ENCODE results near the gene TMEM119.

TMEM119 gene

GRCh38 chr12:108627134-108627920 lies 29.4 kb upstream of the TMEM119 start:
- H3K9me3 ChIP-seq (ENCODE audit: severe bottlenecking) = no peaks in the 10 kb centered on the region
- no peak for ATAC-seq (ENCODE audit: low read depth)
- no peaks in the 10 kb centered on the region for H3K36me3 ChIP-seq (ENCODE audit: low read depth)
- no peak for DNase-seq (ENCODE audit: low spot score)
- peaks cover 39% of the 10 kb centered on the region for H3K4me1 ChIP-seq (ENCODE audit: insufficient read depth, poor library complexity, severe bottlenecking)
- no peak for TF ChIP-seq CTCF (IDR thresholded peaks at IDR 0.05; ENCODE audit: poor library complexity, severe bottlenecking)
- H3K27ac ChIP-seq (ENCODE audit: poor library complexity, severe bottlenecking) = peak overlapping the region; percentile 84
- H3K4me3 ChIP-seq (ENCODE audit: severe bottlenecking) = no peak overlapping the region
- no peaks in the 10 kb centered on the region for H3K27me3 ChIP-seq (ENCODE audit: insufficient read depth, poor library complexity, severe bottlenecking)

DNA sequence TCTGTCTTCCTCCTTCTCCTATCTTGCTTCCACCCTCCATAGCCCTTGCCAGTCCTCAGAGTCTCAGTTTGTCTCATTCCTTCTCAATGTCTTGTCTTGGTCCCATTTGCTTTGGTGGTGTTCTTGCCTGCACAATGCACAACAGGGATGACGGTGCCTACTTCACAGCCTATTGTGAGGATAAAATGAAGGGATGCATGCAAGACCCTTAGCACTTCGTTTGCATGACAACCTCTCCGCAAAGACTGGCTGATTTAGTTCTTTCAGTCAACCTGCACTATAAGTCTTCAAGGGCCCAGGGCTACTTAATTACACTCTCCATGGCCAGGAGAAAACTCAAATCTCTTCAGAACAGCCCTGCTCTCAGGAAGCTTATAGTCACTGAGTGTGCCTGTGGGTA lies 27.3 kb upstream of the TMEM119 start:
- DNase-seq (ENCODE audit: low spot score) = no peak
- H3K9me3 ChIP-seq (ENCODE audit: severe bottlenecking) = no peaks in the 10 kb centered on the region
- H3K4me3 ChIP-seq (ENCODE audit: severe bottlenecking) = no peak overlapping the region
- no peak overlapping the region for H3K27ac ChIP-seq (ENCODE audit: poor library complexity, severe bottlenecking)
- no peaks in the 10 kb centered on the region for H3K36me3 ChIP-seq (ENCODE audit: low read depth)
- H3K4me1 ChIP-seq (ENCODE audit: insufficient read depth, poor library complexity, severe bottlenecking) = peaks cover 23% of the 10 kb centered on the region
- TF ChIP-seq CTCF (IDR thresholded peaks at IDR 0.05; ENCODE audit: poor library complexity, severe bottlenecking) = no peak
- no peaks in the 10 kb centered on the region for H3K27me3 ChIP-seq (ENCODE audit: insufficient read depth, poor library complexity, severe bottlenecking)
- no peak for ATAC-seq (ENCODE audit: low read depth)

DNA sequence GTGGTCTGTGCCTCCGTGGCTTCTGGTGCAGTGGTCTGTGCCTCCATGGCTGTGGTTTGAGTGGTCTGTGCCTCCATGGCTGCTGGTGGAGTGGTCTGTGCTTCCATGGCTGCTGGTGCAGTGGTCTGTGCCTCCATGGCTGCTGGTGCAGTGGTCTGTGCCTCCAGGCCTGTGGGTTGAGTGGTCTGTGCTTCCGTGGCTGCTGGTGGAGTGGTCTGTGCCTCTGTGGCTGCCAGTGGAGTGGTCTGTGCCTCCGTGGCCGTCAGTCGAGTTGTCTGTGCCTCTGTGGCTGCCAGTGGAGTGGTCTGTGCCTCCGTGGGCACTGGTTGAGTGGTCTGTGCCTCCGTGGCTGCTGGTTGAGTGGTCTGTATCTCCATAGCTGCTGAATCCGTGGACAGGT lies 25.7 kb upstream of the TMEM119 start:
- H3K27ac ChIP-seq (ENCODE audit: poor library complexity, severe bottlenecking) = no peak overlapping the region
- H3K36me3 ChIP-seq (ENCODE audit: low read depth) = no peaks in the 10 kb centered on the region
- H3K9me3 ChIP-seq (ENCODE audit: severe bottlenecking) = no peaks in the 10 kb centered on the region
- peaks cover 7% of the 10 kb centered on the region for H3K4me1 ChIP-seq (ENCODE audit: insufficient read depth, poor library complexity, severe bottlenecking)
- H3K4me3 ChIP-seq (ENCODE audit: severe bottlenecking) = no peak overlapping the region
- H3K27me3 ChIP-seq (ENCODE audit: insufficient read depth, poor library complexity, severe bottlenecking) = no peaks in the 10 kb centered on the region
- DNase-seq (ENCODE audit: low spot score) = no peak
- ATAC-seq (ENCODE audit: low read depth) = no peak
- TF ChIP-seq CTCF (IDR thresholded peaks at IDR 0.05; ENCODE audit: poor library complexity, severe bottlenecking) = no peak

- H3K27ac ChIP-seq (ENCODE audit: poor library complexity, severe bottlenecking) = no peak overlapping the region
Observed at GRCh38 chr12:108622921-108623514, 25.1 kb upstream of the TMEM119 start.

More at GRCh38 chr12:108622921-108623514, 25.1 kb upstream of the TMEM119 start:
- no peak for TF ChIP-seq CTCF (IDR thresholded peaks at IDR 0.05; ENCODE audit: poor library complexity, severe bottlenecking)
- H3K9me3 ChIP-seq (ENCODE audit: severe bottlenecking) = no peaks in the 10 kb centered on the region
- no peak overlapping the region for H3K4me3 ChIP-seq (ENCODE audit: severe bottlenecking)
- no peaks in the 10 kb centered on the region for H3K27me3 ChIP-seq (ENCODE audit: insufficient read depth, poor library complexity, severe bottlenecking)
- no peaks in the 10 kb centered on the region for H3K36me3 ChIP-seq (ENCODE audit: low read depth)
- peaks cover under 1% of the 10 kb centered on the region for H3K4me1 ChIP-seq (ENCODE audit: insufficient read depth, poor library complexity, severe bottlenecking)
- no peak for ATAC-seq (ENCODE audit: low read depth)
- DNase-seq (ENCODE audit: low spot score) = no peak
